AG09319 (cell line): ENCODE results near the gene LCA5L.
A peak's percentile ranks its signal among the peaks of the same experiment; 100 is the strongest.
"Not testable (repeated sequence)": the region's sequence is repeated elsewhere in the genome, so short reads cannot be mapped to it uniquely, and the experiment has no call there.

ENCODE experiments used
- DNase-seq: peaks from one replicate; pipeline ENCODE4 v3.0.0-alpha.2; 2010; ENCODE audit warnings: low read depth; ENCODE audit errors: extremely low read depth
- CTCF ChIP-seq: IDR thresholded peaks from 2 replicates; pipeline ENCODE4 v1.5.1; 2011; ENCODE audit warnings: low read depth, mild to moderate bottlenecking, inconsistent platforms, low read length, moderate library complexity

LCA5L gene

GRCh38 chr21:39375446-39375845 lies 70.1 kb downstream of the LCA5L start:
- DNase-seq: no peak
- TF ChIP-seq CTCF: no peak

GRCh38 chr21:39374046-39374445 lies 71.5 kb downstream of the LCA5L start:
- no peak for DNase-seq
- TF ChIP-seq CTCF: no peak

GRCh38 chr21:39373634-39374033 lies 71.9 kb downstream of the LCA5L start:
- DNase-seq: no peak

GRCh38 chr21:39369896-39370288 lies 75.7 kb downstream of the LCA5L start:
- not testable (repeated sequence) for DNase-seq

More at GRCh38 chr21:39373634-39374033, 71.9 kb downstream of the LCA5L start:
- peak; percentile 27 for TF ChIP-seq CTCF

- TF ChIP-seq CTCF: no peak
Measured at GRCh38 chr21:39367783-39368182, 77.8 kb downstream of the LCA5L start.

GRCh38 chr21:39366563-39366962 lies 79.0 kb downstream of the LCA5L start:
- DNase-seq: no peak
- TF ChIP-seq CTCF: no peak

More at GRCh38 chr21:39367783-39368182, 77.8 kb downstream of the LCA5L start:
- no peak for DNase-seq

GRCh38 chr21:39364949-39365348 lies 80.6 kb downstream of the LCA5L start:
- DNase-seq: no peak
- no peak for TF ChIP-seq CTCF
